Measurements from ENCODE around the gene MAK. TPM values are rescaled to one million over a fixed set of nuclear protein-coding genes. Genes with fewer than 3 reads are reported as not detected.
A peak's percentile ranks its signal among the peaks of the same experiment; 100 is the strongest.
"Not testable (repeated sequence)": the region's sequence is repeated elsewhere in the genome, so short reads cannot be mapped to it uniquely, and the experiment has no call there.

Gene MAK
- total and polyA plus RNA-seq, 5 donors from 2014 or later, result 0.12 to 0.30 TPM; not detected in 3

GRCh38 chr6:10722820-10723566 lies 115.3 kb downstream of the MAK start, which contains the start of gene TMEM14C:
TMEM14C (plus strand) TSS chr6:10723070; CDS start chr6:10724614, 1,544 bp downstream.
- Mint-ChIP-seq H3K4me3 (peak within 1 kb of the TSS; percentile 93 to 99 (median 94)), H3K27me3 (no peaks in the 10 kb centered on the region), H3K27ac (peak within 1 kb of the TSS; percentile 93 to 99 (median 94)), H3K36me3 (peaks cover 2% of the 10 kb centered on the region), H3K4me1 (peaks cover 16 to 65% (median 47%) of the 10 kb centered on the region in 4 donors), H3K9me3 (peaks cover 0 to 9% (median 2%) of the 10 kb centered on the region in 7 donors)
- ATAC-seq (ENCODE audit: low read depth in 2 of 2), result peak; percentile 71 to 76
- DNase-seq, result peak; percentile 57 to 88 (median 75)
- H3K9me3 ChIP-seq (ENCODE audit: control insufficient read depth in 2 of 2, low read length in 2 of 2), result no peaks in the 10 kb centered on the region
- peak within 1 kb of the TSS; percentile 83 for H3K4me3 ChIP-seq (ENCODE audit: low read depth, low read length)
- H3K36me3 ChIP-seq (ENCODE audit: control insufficient read depth, insufficient read depth, low read length), result peaks cover 5% of the 10 kb centered on the region
- no peaks in the 10 kb centered on the region for H3K27me3 ChIP-seq (ENCODE audit: control insufficient read depth, insufficient read depth, low read length)
- H3K4me1 ChIP-seq (ENCODE audit: control insufficient read depth, insufficient read depth, low read length, poor library complexity, severe bottlenecking), result peaks cover 27% of the 10 kb centered on the region
- H3K27ac ChIP-seq (ENCODE audit: insufficient read depth, low read length, poor library complexity, severe bottlenecking), result peak within 1 kb of the TSS; percentile 76

DNA sequence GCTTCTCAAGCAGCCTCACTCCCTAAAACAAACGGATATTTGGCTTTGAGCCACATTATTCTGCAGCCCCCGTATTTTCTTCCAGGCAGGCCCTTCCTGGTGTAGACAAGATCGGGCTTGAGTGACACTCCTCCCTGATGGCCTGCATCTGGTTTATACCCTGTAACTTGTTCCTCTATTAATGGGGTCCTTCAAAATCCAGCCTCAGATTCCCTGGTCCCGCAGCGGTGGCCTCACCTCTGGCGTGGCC lies 115.8 kb downstream of the MAK start:
- H3K27me3 ChIP-seq (ENCODE audit: control insufficient read depth, insufficient read depth, low read length), result no peaks in the 10 kb centered on the region
- Mint-ChIP-seq H3K36me3 (no peaks in the 10 kb centered on the region), H3K9me3 (peaks cover 0 to 9% (median 2%) of the 10 kb centered on the region in 7 donors), H3K4me3 (peak overlapping the region; percentile 93 to 99 (median 94)), H3K27ac (peak overlapping the region; percentile 93 to 99 (median 94)), H3K4me1 (peaks cover 14 to 62% (median 44%) of the 10 kb centered on the region in 4 donors), H3K27me3 (no peaks in the 10 kb centered on the region)
- peak overlapping the region; percentile 83 for H3K4me3 ChIP-seq (ENCODE audit: low read depth, low read length)
- DNase-seq (peak in 1 of 3 donors; percentile 2), ATAC-seq (ENCODE audit: low read depth in 2 of 2) (no peak)
- peak overlapping the region; percentile 76 for H3K27ac ChIP-seq (ENCODE audit: insufficient read depth, low read length, poor library complexity, severe bottlenecking)
- no peaks in the 10 kb centered on the region for H3K9me3 ChIP-seq (ENCODE audit: control insufficient read depth in 2 of 2, low read length in 2 of 2)
- H3K4me1 ChIP-seq (ENCODE audit: control insufficient read depth, insufficient read depth, low read length, poor library complexity, severe bottlenecking), result peaks cover 27% of the 10 kb centered on the region
- H3K36me3 ChIP-seq (ENCODE audit: control insufficient read depth, insufficient read depth, low read length), result peaks cover 5% of the 10 kb centered on the region

GRCh38 chr6:10721850-10722569 lies 116.3 kb downstream of the MAK start:
- Histone ChIP-seq H3K4me3 (ENCODE audit: low read depth, low read length) (peak overlapping the region; percentile 83), H3K36me3 (ENCODE audit: control insufficient read depth, insufficient read depth, low read length) (peaks cover 5% of the 10 kb centered on the region), H3K27me3 (ENCODE audit: control insufficient read depth, insufficient read depth, low read length) (no peaks in the 10 kb centered on the region), H3K27ac (ENCODE audit: insufficient read depth, low read length, poor library complexity, severe bottlenecking) (peak overlapping the region; percentile 76), H3K9me3 (ENCODE audit: control insufficient read depth in 2 of 2, low read length in 2 of 2) (no peaks in the 10 kb centered on the region), H3K4me1 (ENCODE audit: control insufficient read depth, insufficient read depth, low read length, poor library complexity, severe bottlenecking) (peaks cover 27% of the 10 kb centered on the region)
- DNase-seq (peak in 1 of 3 donors; percentile 4), ATAC-seq (ENCODE audit: low read depth in 2 of 2) (no peak)
- Mint-ChIP-seq H3K36me3 (no peaks in the 10 kb centered on the region), H3K4me3 (peak overlapping the region; percentile 93 to 99 (median 94)), H3K27me3 (no peaks in the 10 kb centered on the region), H3K9me3 (peaks cover 0 to 9% (median 0%) of the 10 kb centered on the region in 7 donors), H3K27ac (peak overlapping the region; percentile 93 to 99 (median 94)), H3K4me1 (peaks cover 14 to 60% (median 43%) of the 10 kb centered on the region in 4 donors)

- not testable (repeated sequence) for H3K36me3 Mint-ChIP-seq; ATAC-seq (ENCODE audit: low read depth in 2 of 2); H3K9me3 ChIP-seq (ENCODE audit: control insufficient read depth in 2 of 2, low read length in 2 of 2); DNase-seq; H3K27me3 ChIP-seq (ENCODE audit: control insufficient read depth, insufficient read depth, low read length); H3K9me3 Mint-ChIP-seq; H3K36me3 ChIP-seq (ENCODE audit: control insufficient read depth, insufficient read depth, low read length); H3K27me3 Mint-ChIP-seq
- H3K27ac Mint-ChIP-seq, result peak overlapping the region; percentile 79 to 94 (median 93)
- H3K4me1 ChIP-seq (ENCODE audit: control insufficient read depth, insufficient read depth, low read length, poor library complexity, severe bottlenecking), result peaks cover 27% of the 10 kb centered on the region
- H3K4me3 ChIP-seq (ENCODE audit: low read depth, low read length), result peak overlapping the region; percentile 57
- peaks cover 14 to 59% (median 42%) of the 10 kb centered on the region in 4 donors for H3K4me1 Mint-ChIP-seq
- H3K4me3 Mint-ChIP-seq, result peak overlapping the region; percentile 93 to 99 (median 94)
- H3K27ac ChIP-seq (ENCODE audit: insufficient read depth, low read length, poor library complexity, severe bottlenecking), result peak overlapping the region; percentile 74
These were observed 117.1 kb downstream of the MAK start for GRCh38 chr6:10720960-10721849.

GRCh38 chr6:10720265-10720959 lies 117.9 kb downstream of the MAK start:
- Mint-ChIP-seq H3K36me3 (no peaks in the 10 kb centered on the region), H3K4me1 (peaks cover 12 to 55% (median 37%) of the 10 kb centered on the region in 4 donors), H3K9me3 (peaks cover 0 to 9% (median 0%) of the 10 kb centered on the region in 7 donors), H3K27ac (peak overlapping the region; percentile 79 to 94 (median 88)), H3K27me3 (no peaks in the 10 kb centered on the region), H3K4me3 (peak overlapping the region; percentile 93 to 99 (median 94))
- Histone ChIP-seq H3K27me3 (ENCODE audit: control insufficient read depth, insufficient read depth, low read length) (no peaks in the 10 kb centered on the region), H3K9me3 (ENCODE audit: control insufficient read depth in 2 of 2, low read length in 2 of 2) (no peaks in the 10 kb centered on the region), H3K4me1 (ENCODE audit: control insufficient read depth, insufficient read depth, low read length, poor library complexity, severe bottlenecking) (peaks cover 27% of the 10 kb centered on the region), H3K36me3 (ENCODE audit: control insufficient read depth, insufficient read depth, low read length) (no peaks in the 10 kb centered on the region), H3K4me3 (ENCODE audit: low read depth, low read length) (peak overlapping the region; percentile 57), H3K27ac (ENCODE audit: insufficient read depth, low read length, poor library complexity, severe bottlenecking) (peak overlapping the region; percentile 74)
- ATAC-seq (ENCODE audit: low read depth in 2 of 2), result peak; percentile 52 to 54
- DNase-seq, result peak; percentile 56 to 74 (median 72)

DNA sequence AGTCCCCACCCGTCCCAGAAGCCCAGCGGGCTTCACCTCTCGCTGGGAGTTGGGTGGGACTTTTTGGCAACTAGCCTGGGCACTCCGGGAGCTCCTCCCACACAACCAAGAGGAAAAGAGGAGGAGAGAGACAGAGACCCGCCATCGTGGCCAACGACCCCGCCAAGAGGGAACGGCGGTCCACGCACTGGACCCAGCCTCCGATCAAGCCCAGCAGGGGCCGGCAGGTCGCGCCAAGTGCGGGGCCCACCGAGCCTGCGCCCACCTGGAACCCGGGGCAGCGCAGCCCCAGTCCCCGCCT lies 118.4 kb downstream of the MAK start:
- peaks cover 11 to 50% (median 34%) of the 10 kb centered on the region in 4 donors for H3K4me1 Mint-ChIP-seq
- peaks cover 27% of the 10 kb centered on the region for H3K4me1 ChIP-seq (ENCODE audit: control insufficient read depth, insufficient read depth, low read length, poor library complexity, severe bottlenecking)
- H3K27ac ChIP-seq (ENCODE audit: insufficient read depth, low read length, poor library complexity, severe bottlenecking), result peak overlapping the region; percentile 74
- peak overlapping the region in 2 of 3 donors; percentile 69 to 88 for H3K27ac Mint-ChIP-seq
- no peaks in the 10 kb centered on the region for H3K36me3 Mint-ChIP-seq
- H3K36me3 ChIP-seq (ENCODE audit: control insufficient read depth, insufficient read depth, low read length), result no peaks in the 10 kb centered on the region
- peaks cover 0 to 9% (median 0%) of the 10 kb centered on the region in 7 donors for H3K9me3 Mint-ChIP-seq
- DNase-seq (no peak), ATAC-seq (ENCODE audit: low read depth in 2 of 2) (no peak)
- H3K27me3 ChIP-seq (ENCODE audit: control insufficient read depth, insufficient read depth, low read length), result no peaks in the 10 kb centered on the region
- H3K27me3 Mint-ChIP-seq, result no peaks in the 10 kb centered on the region
- H3K4me3 ChIP-seq (ENCODE audit: low read depth, low read length), result peak overlapping the region; percentile 32
- no peaks in the 10 kb centered on the region for H3K9me3 ChIP-seq (ENCODE audit: control insufficient read depth in 2 of 2, low read length in 2 of 2)
- peak overlapping the region; percentile 84 to 95 (median 92) for H3K4me3 Mint-ChIP-seq

All from CD4-positive, CD25-positive, alpha-beta regulatory T cell (primary cell).